Stimulated activated naive CD4-positive, alpha-beta T cell treated with Interleukin-2 at 50 U/mL for 16 hours (primary cell): ENCODE measurements around the gene KIF3C.
"Not testable (repeated sequence)": the region's sequence is repeated elsewhere in the genome, so short reads cannot be mapped to it uniquely, and the experiment has no call there.

ENCODE experiments used
- DNase-seq: peaks from one replicate; lab custom pipeline; 2025; lab: John Stamatoyannopoulos, UW

The KIF3C gene

GRCh38 chr2:25999406-25999805 is 17.1 kb upstream of the KIF3C start:
- not testable (repeated sequence) for DNase-seq

GRCh38 chr2:25998816-25999383 is 16.6 kb upstream of the KIF3C start:
- not testable (repeated sequence) for DNase-seq

GRCh38 chr2:25996844-25997243 is 14.5 kb upstream of the KIF3C start:
- DNase-seq = no peak

- DNase-seq = no peak
Observed at GRCh38 chr2:25994509-25994908, 12.2 kb upstream of the KIF3C start.

- no peak for DNase-seq
Observed at GRCh38 chr2:25993049-25993448, 10.8 kb upstream of the KIF3C start.

- DNase-seq = no peak
Observed at GRCh38 chr2:25992556-25992955, 10.3 kb upstream of the KIF3C start.

- no peak for DNase-seq
Observed at GRCh38 chr2:25991965-25992364, 9.7 kb upstream of the KIF3C start.

GRCh38 chr2:25989154-25989553 is 6.9 kb upstream of the KIF3C start:
- DNase-seq = no peak

GRCh38 chr2:25988134-25988533 is 5.8 kb upstream of the KIF3C start:
- DNase-seq = no peak

- no peak for DNase-seq
Observed at GRCh38 chr2:25983735-25984134, 1.4 kb upstream of the KIF3C start.

- no peak for DNase-seq
Observed at GRCh38 chr2:25982968-25983280, 627 bp upstream of the KIF3C start.

GRCh38 chr2:25981596-25982272 is 563 bp downstream of the KIF3C start:
- no peak for DNase-seq

GRCh38 chr2:25980951-25981350 is 1.3 kb downstream of the KIF3C start:
- DNase-seq = no peak

- DNase-seq = no peak
Observed at GRCh38 chr2:25980076-25980887, 2.0 kb downstream of the KIF3C start.

- no peak for DNase-seq
Observed at GRCh38 chr2:25979001-25979400, 3.3 kb downstream of the KIF3C start.

GRCh38 chr2:25977768-25978167 is 4.5 kb downstream of the KIF3C start:
- DNase-seq = no peak

- no peak for DNase-seq
Observed at GRCh38 chr2:25976983-25977741, 5.1 kb downstream of the KIF3C start.

- DNase-seq = no peak
Observed at GRCh38 chr2:25972049-25972823, 10.1 kb downstream of the KIF3C start.

- no peak for DNase-seq
Observed at GRCh38 chr2:25971596-25971995, 10.7 kb downstream of the KIF3C start.

- no peak for DNase-seq
Observed at GRCh38 chr2:25966531-25967270, 15.6 kb downstream of the KIF3C start.

- DNase-seq = no peak
Observed at GRCh38 chr2:25964891-25965290, 17.4 kb downstream of the KIF3C start.
